RWPE2 (cell line): ENCODE measurements around the gene HECTD4.
A peak's percentile ranks its signal among the peaks of the same experiment; 100 is the strongest.

Experiments used
- ATAC-seq: fragments of 200-7000 bp; cut with Tn5 transposase; 3 replicates; pipeline ENCODE4 v1.9.1; 2021; ENCODE audit warnings: low read depth
- DNase-seq: peaks from one replicate; pipeline ENCODE4 v3.0.0-alpha.2; 2020; ENCODE audit warnings: low spot score
- H3K27ac ChIP-seq: fragments of 450-650 bp; 2 replicates; pipeline ENCODE4 v1.5.1; 2017; ENCODE audit warnings: mild to moderate bottlenecking; ENCODE audit not compliant: poor library complexity, severe bottlenecking
- H3K27me3 ChIP-seq: fragments of 250-450 bp; sonication (Bioruptor Pico); 2 replicates; pipeline ENCODE4 v1.5.1; 2021; ENCODE audit warnings: mild to moderate bottlenecking, moderate library complexity; ENCODE audit not compliant: insufficient read depth, poor library complexity, severe bottlenecking
- H3K36me3 ChIP-seq: fragments of 250-450 bp; sonication (Bioruptor Pico); 2 replicates; pipeline ENCODE4 v1.5.1; 2020; ENCODE audit warnings: low read depth, mild to moderate bottlenecking, moderate library complexity
- H3K4me1 ChIP-seq: fragments of 250-450 bp; sonication (Bioruptor Pico); 2 replicates; pipeline ENCODE4 v1.5.1; 2021; ENCODE audit warnings: mild to moderate bottlenecking, moderate library complexity; ENCODE audit not compliant: insufficient read depth, poor library complexity, severe bottlenecking
- H3K4me3 ChIP-seq: fragments of 250-450 bp; sonication (Bioruptor Pico); 2 replicates; pipeline ENCODE4 v1.5.1; 2021; ENCODE audit warnings: mild to moderate bottlenecking, moderate library complexity; ENCODE audit not compliant: severe bottlenecking
- H3K9me3 ChIP-seq: fragments of 250-450 bp; sonication (Bioruptor Pico); 2 replicates; pipeline ENCODE4 v1.5.1; 2021; ENCODE audit warnings: mild to moderate bottlenecking, moderate library complexity; ENCODE audit not compliant: severe bottlenecking
- TF ChIP-seq, protein P1 (sequence below): fragments of 450-650 bp; IDR thresholded peaks from one replicate; pipeline ENCODE4 v1.5.1; 2017; ENCODE audit warnings: mild to moderate bottlenecking, moderate library complexity; ENCODE audit not compliant: poor library complexity, severe bottlenecking

Gene HECTD4

DNA sequence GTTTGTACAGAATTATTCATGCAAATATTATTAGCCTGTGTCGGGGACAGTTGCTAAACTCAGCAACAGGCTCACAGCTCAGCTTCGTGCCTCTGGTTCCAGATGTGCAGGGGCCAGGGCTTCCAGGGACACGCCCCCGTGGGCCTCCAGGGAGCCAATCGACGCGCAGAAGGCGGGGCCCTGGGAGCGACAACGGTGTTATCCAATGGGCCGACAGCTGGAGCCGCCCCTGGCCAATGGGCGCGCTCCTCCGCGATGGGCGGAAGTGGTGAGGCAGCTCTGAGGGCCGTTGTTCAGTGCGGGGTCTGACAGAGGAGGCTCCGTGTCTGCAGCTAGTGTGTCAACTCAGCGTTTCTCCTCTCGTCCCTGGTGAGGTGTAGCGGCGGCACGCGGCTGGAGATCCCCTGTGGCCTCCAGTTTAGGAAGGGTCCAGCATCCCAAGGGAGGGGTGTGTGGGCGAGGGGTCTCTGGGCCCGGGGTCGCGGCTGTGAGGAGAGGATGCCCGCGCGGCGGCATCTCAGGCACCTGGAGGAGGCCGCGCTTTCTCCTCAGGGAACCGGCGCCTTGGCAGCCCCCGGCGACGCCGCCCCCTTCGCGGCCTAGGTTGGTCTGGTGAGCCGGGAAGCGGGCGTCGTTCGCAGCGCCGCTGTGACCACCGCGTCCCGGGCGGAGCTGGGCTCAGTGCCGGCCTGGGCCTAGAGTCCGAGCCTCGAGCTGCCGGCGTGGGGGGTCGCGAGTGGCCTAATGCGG, 256.8 kb downstream of the HECTD4 start, which contains the start of gene TRAFD1:
Gene TRAFD1, plus strand, starts transcription at position 311 of the 750 bp plus-strand sequence. CDS start 4,963 bp downstream, outside the sequence.
- DNase-seq (peak; percentile 97), ATAC-seq (peak; percentile 99)
- Histone ChIP-seq H3K27ac (peak within 1 kb of the TSS; percentile 31), H3K9me3 (no peaks in the 10 kb centered on the region), H3K4me1 (peaks cover 18% of the 10 kb centered on the region), H3K4me3 (peak within 1 kb of the TSS; percentile 66), H3K36me3 (no peaks in the 10 kb centered on the region), H3K27me3 (no peaks in the 10 kb centered on the region)
- TF ChIP-seq, protein P1, sequence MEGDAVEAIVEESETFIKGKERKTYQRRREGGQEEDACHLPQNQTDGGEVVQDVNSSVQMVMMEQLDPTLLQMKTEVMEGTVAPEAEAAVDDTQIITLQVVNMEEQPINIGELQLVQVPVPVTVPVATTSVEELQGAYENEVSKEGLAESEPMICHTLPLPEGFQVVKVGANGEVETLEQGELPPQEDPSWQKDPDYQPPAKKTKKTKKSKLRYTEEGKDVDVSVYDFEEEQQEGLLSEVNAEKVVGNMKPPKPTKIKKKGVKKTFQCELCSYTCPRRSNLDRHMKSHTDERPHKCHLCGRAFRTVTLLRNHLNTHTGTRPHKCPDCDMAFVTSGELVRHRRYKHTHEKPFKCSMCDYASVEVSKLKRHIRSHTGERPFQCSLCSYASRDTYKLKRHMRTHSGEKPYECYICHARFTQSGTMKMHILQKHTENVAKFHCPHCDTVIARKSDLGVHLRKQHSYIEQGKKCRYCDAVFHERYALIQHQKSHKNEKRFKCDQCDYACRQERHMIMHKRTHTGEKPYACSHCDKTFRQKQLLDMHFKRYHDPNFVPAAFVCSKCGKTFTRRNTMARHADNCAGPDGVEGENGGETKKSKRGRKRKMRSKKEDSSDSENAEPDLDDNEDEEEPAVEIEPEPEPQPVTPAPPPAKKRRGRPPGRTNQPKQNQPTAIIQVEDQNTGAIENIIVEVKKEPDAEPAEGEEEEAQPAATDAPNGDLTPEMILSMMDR: no peak

GRCh38 chr12:112124918-112125249, 257.3 kb downstream of the HECTD4 start:
- Histone ChIP-seq H3K9me3 (no peaks in the 10 kb centered on the region), H3K4me1 (peaks cover 18% of the 10 kb centered on the region), H3K27ac (no peak overlapping the region), H3K4me3 (no peak overlapping the region), H3K27me3 (no peaks in the 10 kb centered on the region), H3K36me3 (no peaks in the 10 kb centered on the region)
- ATAC-seq: no peak
- TF ChIP-seq, protein P1: no peak
- DNase-seq: no peak

DNA sequence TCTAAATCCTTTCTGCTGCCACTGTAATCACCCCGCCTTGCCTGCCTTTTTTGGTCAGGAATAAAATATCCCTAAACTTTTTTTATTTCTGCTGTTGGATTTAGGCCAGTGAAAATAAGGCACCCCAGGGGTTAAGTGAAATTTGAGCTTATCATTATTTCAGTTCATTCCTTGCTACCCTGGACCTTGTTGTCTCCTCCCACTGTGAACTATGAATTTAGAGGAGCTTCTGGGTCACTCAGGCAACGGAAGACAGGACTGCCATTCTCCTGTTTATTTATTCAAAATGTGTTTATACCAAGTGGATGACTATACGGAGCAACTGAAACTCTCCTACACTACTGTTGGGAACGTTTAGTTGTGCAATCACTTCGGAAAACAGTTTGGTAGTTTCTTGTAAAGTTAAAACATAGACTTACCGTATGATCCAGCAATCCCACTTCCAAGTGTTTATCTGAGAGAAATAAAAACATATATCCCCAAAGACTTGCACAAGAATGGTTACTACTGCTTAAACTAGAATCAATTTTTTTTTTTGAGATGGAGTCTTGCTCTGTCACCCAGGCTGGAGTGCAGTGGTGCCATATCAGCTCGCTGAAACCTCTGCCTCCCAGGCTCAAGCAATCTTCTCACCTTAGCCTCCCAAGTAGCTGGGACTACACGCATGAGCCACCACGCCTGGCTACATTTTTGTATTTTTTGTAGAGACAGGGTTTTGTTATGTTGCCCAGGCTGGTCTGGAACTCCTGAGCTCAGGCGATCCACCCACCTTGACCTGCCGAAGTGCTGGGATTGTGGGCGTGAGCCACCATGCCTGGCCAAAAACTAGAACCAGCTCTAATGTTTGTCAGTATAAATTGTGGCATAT, 259.2 kb downstream of the HECTD4 start:
- DNase-seq (no peak), ATAC-seq (no peak)
- Histone ChIP-seq H3K4me1 (peaks cover 21% of the 10 kb centered on the region), H3K9me3 (no peaks in the 10 kb centered on the region), H3K36me3 (no peaks in the 10 kb centered on the region), H3K27me3 (no peaks in the 10 kb centered on the region), H3K4me3 (no peak overlapping the region), H3K27ac (peak overlapping the region; percentile 55)
- TF ChIP-seq, protein P1: no peak

DNA sequence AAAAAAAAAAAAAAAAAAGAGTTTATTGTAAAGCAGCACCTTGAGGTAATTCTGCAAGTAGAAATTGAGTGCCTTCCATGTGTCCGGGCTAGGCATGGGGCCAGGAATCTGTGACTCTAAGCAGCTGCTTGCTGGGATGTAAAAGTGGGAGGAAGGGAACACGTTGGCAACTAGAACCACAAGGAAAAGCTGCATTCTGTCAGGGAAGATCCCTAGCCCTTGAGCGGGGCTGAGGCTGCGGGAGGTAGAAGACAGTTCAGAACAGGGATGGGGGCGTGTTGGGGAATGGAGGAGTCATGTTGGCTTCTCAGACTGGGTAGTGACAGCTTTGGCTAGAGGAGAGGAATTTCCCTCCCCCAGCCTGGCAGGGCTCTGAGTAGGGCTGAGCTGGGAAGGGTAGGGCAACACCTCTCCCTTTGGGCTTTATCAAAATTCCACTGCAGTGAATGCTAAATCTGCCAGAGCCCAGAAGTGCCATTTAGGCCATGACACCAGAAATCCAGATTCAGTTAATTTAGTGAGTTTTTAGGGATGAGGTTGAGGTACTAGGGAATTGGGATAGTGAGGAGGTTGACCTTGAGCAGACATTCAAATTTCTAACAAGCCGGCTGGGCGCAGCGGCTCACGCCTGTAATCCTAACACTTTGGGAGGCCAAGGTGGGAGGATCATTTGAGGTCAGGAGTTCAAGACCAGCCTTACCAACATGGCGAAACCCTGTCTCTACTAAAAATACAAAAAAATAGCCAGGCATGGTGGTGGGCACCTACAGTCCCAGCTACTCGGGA, 260.3 kb downstream of the HECTD4 start:
- peak; percentile 59 for DNase-seq
- no peaks in the 10 kb centered on the region for H3K27me3 ChIP-seq
- peak overlapping the region; percentile 55 for H3K27ac ChIP-seq
- no peaks in the 10 kb centered on the region for H3K9me3 ChIP-seq
- peak; percentile 37 for ATAC-seq
- H3K36me3 ChIP-seq: no peaks in the 10 kb centered on the region
- no peak overlapping the region for H3K4me3 ChIP-seq
- peaks cover 29% of the 10 kb centered on the region for H3K4me1 ChIP-seq
- TF ChIP-seq, protein P1: no peak
